Breast epithelium (tissue), 3 donors: ENCODE results near the gene KIFC1.

Source experiments
- POLR2A ChIP-seq: fragments of 450-650 bp; IDR thresholded peaks from one replicate; pipeline ENCODE4 v1.6.1; 2016; ENCODE audit warnings: antibody characterized with exemption, mild to moderate bottlenecking, moderate library complexity
- TF ChIP-seq, protein P1 (sequence below), 3 donors: fragments of 450-650 bp; IDR thresholded peaks; one replicate each; pipeline ENCODE4 v1.5.1; 2016 to 2017; ENCODE audit warnings: antibody characterized with exemption in 3 of 3, mild to moderate bottlenecking in 3 of 3, moderate library complexity in 3 of 3

DNA sequence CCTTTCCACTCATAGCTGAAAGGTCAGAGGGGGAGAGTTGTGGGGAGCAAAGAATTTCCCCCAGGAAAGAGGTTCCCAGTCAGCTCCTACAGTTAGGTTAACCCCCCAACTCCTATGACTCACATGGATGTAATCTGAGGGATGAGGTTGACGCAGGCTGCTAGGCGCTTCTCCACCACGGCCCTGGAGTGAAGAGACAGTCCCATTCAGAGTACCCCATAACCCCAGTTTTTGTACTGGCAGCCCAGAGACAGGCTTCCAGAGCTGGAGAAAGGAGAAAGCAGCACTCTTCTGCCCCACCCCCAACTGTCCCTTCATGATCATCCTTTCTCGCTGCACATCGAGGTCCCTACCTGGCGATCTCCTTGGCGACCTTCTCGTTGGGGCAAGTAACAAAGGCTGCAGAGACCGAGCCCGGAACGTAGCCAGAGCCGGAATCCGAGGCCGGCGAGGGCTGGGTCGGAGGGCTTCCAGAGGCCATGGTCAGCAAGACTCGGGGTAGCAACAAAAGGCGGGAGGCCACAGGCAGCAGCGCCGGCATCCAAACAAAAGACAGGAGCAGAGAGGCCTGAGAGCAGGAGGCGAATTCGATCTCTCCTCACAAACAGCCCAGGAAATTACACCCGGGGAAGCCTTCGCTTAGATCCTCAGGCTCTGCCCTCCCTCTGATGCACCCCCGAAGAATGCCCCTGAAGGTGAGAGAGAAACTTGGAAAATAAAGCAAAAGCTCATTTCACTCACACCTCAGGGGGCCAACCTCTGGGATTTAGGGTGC is 25.7 kb downstream of the KIFC1 start:
- TF ChIP-seq, protein P1, sequence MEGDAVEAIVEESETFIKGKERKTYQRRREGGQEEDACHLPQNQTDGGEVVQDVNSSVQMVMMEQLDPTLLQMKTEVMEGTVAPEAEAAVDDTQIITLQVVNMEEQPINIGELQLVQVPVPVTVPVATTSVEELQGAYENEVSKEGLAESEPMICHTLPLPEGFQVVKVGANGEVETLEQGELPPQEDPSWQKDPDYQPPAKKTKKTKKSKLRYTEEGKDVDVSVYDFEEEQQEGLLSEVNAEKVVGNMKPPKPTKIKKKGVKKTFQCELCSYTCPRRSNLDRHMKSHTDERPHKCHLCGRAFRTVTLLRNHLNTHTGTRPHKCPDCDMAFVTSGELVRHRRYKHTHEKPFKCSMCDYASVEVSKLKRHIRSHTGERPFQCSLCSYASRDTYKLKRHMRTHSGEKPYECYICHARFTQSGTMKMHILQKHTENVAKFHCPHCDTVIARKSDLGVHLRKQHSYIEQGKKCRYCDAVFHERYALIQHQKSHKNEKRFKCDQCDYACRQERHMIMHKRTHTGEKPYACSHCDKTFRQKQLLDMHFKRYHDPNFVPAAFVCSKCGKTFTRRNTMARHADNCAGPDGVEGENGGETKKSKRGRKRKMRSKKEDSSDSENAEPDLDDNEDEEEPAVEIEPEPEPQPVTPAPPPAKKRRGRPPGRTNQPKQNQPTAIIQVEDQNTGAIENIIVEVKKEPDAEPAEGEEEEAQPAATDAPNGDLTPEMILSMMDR (IDR thresholded peaks at IDR 0.05), result no peak
- no peak for TF ChIP-seq POLR2A
